Type B pancreatic cell (in vitro differentiated cells): ENCODE results near the gene VEGFB. TPM values are rescaled to one million over a fixed set of nuclear protein-coding genes. Genes with fewer than 3 reads are reported as not detected.

Source experiments
- DNase-seq: peaks from one replicate; pipeline ENCODE4 v3.0.0; 2021; ENCODE audit warnings: mixed read lengths; ENCODE audit not compliant: unreplicated experiment; ENCODE audit errors: extremely low spot score
- H3K27ac Mint-ChIP-seq: 2 replicates; pipeline ENCODE4 v1.8.0; 2021; ENCODE audit warnings: mild to moderate bottlenecking, mixed read lengths
- H3K27me3 Mint-ChIP-seq: 2 replicates; pipeline ENCODE4 v1.8.0; 2021; ENCODE audit warnings: mixed read lengths
- H3K36me3 Mint-ChIP-seq: 2 replicates; pipeline ENCODE4 v1.8.0; 2021; ENCODE audit warnings: mixed read lengths
- H3K4me1 Mint-ChIP-seq: one replicate; pipeline ENCODE4 v1.8.0; 2021; ENCODE audit warnings: mixed read lengths; ENCODE audit not compliant: unreplicated experiment
- H3K4me3 Mint-ChIP-seq: 2 replicates; pipeline ENCODE4 v1.8.0; 2021; ENCODE audit warnings: mild to moderate bottlenecking, mixed read lengths
- H3K9me3 Mint-ChIP-seq: 2 replicates; pipeline ENCODE4 v1.8.0; 2021; ENCODE audit warnings: mixed read lengths
- CTCF ChIP-seq: fragments of 200-600 bp; sonication (generic); conservative IDR thresholded peaks from 2 replicates; pipeline ENCODE4 v1.5.0; 2021; ENCODE audit warnings: antibody characterized with exemption, mild to moderate bottlenecking
- total RNA-seq: library from RNA; stranded (reverse); gene quantifications from 2 replicates; pipeline ENCODE4 v1.2.1, GENCODE V29; 2021; ENCODE audit warnings: low replicate concordance

Gene VEGFB
- total RNA-seq, 1 donor from 2014 or later = 66.3 TPM

- Mint-ChIP-seq H3K36me3 (peaks cover 3% of the 10 kb centered on the region), H3K27ac (peak overlapping the region; percentile 100), H3K27me3 (no peaks in the 10 kb centered on the region), H3K9me3 (no peaks in the 10 kb centered on the region), H3K4me3 (peak overlapping the region; percentile 91), H3K4me1 (peaks cover 11% of the 10 kb centered on the region)
- peak; percentile 100 for DNase-seq
- TF ChIP-seq CTCF = no peak
Observed at GRCh38 chr11:64241241-64241490, 6.8 kb downstream of the VEGFB start.

- Mint-ChIP-seq H3K27me3 (no peaks in the 10 kb centered on the region), H3K27ac (peak overlapping the region; percentile 100)
Observed at GRCh38 chr11:64241491-64242374, 7.3 kb downstream of the VEGFB start.

GRCh38 chr11:64243236-64243854 is 9.0 kb downstream of the VEGFB start:
- peaks cover 3% of the 10 kb centered on the region for H3K36me3 Mint-ChIP-seq
- no peak for DNase-seq
- peaks cover 16% of the 10 kb centered on the region for H3K4me1 Mint-ChIP-seq
- peak overlapping the region; percentile 80 for H3K4me3 Mint-ChIP-seq
- H3K9me3 Mint-ChIP-seq = no peaks in the 10 kb centered on the region
- no peak for TF ChIP-seq CTCF
- peak overlapping the region; percentile 84 for H3K27ac Mint-ChIP-seq
- no peaks in the 10 kb centered on the region for H3K27me3 Mint-ChIP-seq

More at GRCh38 chr11:64241491-64242374, 7.3 kb downstream of the VEGFB start:
- Mint-ChIP-seq H3K4me1 (peaks cover 11% of the 10 kb centered on the region), H3K36me3 (peaks cover 3% of the 10 kb centered on the region), H3K4me3 (peak overlapping the region; percentile 91), H3K9me3 (no peaks in the 10 kb centered on the region)
- DNase-seq = no peak
- TF ChIP-seq CTCF = peak; percentile 14

- peak overlapping the region; percentile 80 for H3K4me3 Mint-ChIP-seq
- H3K27me3 Mint-ChIP-seq = no peaks in the 10 kb centered on the region
- no peak for TF ChIP-seq CTCF
- H3K4me1 Mint-ChIP-seq = peaks cover 16% of the 10 kb centered on the region
- DNase-seq = no peak
- H3K9me3 Mint-ChIP-seq = no peaks in the 10 kb centered on the region
- H3K36me3 Mint-ChIP-seq = peaks cover 3% of the 10 kb centered on the region
- peak overlapping the region; percentile 84 for H3K27ac Mint-ChIP-seq
Observed at GRCh38 chr11:64244107-64244506, 9.7 kb downstream of the VEGFB start.

GRCh38 chr11:64244966-64245365 is 10.6 kb downstream of the VEGFB start:
- Mint-ChIP-seq H3K27me3 (no peaks in the 10 kb centered on the region), H3K36me3 (peaks cover 3% of the 10 kb centered on the region), H3K4me1 (peaks cover 19% of the 10 kb centered on the region), H3K4me3 (peak overlapping the region; percentile 94), H3K27ac (peak overlapping the region; percentile 99), H3K9me3 (no peaks in the 10 kb centered on the region)
- DNase-seq = no peak
- no peak for TF ChIP-seq CTCF
